Ecto neural progenitor cell (in vitro differentiated cells): ENCODE measurements around the gene INPP5F.
"Not testable (repeated sequence)": the region's sequence is repeated elsewhere in the genome, so short reads cannot be mapped to it uniquely, and the experiment has no call there.

Experiments
- DNase-seq: peaks from one replicate; pipeline ENCODE4 v3.0.0-alpha.2; 2018; ENCODE audit warnings: low spot score

Gene INPP5F

GRCh38 chr10:119707331-119707730, 18.5 kb upstream of the INPP5F start:
- DNase-seq = not testable (repeated sequence)

- not testable (repeated sequence) for DNase-seq
Observed at GRCh38 chr10:119710935-119711334, 14.9 kb upstream of the INPP5F start.

DNA sequence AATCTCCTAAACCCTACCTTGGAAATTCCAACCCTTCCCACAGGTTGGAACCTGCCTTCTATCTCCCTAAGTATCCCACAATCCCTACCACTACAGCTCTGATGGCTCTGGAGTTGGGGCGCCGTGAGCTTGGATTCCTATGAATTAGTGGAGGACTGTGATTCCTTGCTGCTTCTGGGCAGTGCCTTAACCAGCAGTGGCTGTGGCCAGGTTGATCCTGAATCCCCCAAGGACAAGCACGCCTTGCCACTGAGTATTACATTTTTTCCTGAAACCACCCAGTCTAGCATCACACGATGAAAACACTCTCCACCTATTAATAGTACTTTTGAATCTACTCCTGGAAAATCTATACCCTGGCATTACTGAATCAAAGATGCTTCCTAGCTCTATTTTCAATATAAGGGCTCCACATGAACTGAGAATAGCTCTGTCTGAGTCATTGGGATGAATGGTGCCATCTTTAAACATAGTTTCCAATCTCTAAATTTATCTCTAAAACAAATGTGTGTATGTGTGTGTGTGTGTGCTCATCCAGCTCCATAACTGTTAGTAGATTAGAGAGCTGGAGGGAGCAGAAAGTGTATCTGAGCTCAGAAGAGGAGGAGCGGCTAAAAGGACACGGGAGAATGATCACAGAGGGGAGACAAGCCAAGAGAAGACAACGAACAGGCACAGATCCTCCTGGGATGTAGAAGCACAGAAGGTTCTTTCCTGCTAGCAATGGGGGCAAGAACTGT, 11.9 kb upstream of the INPP5F start:
- DNase-seq = no peak

- no peak for DNase-seq
Observed at GRCh38 chr10:119714484-119714816, 11.4 kb upstream of the INPP5F start.

GRCh38 chr10:119715628-119716505, 10.0 kb upstream of the INPP5F start:
- no peak for DNase-seq

DNA sequence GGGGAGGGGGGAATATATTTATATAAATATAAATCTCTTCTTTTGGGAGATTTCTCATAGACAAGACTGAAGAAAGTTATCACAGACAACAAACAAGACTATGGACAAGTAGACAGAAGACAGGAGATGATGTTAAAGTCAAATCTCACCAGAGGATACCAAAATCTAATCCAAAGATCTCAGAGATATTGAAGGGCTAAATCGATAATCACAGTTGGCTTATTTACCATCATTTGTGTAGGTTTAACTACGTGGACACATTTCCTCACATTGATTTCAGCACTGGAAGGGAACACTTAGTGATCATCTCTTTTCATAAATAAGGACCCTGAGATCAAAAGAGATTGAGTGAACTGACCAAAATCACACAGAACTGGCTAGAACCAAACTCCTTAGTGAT, 2.7 kb upstream of the INPP5F start:
- no peak for DNase-seq

- no peak for DNase-seq
Observed at GRCh38 chr10:119723624-119724023, 2.2 kb upstream of the INPP5F start.

DNA sequence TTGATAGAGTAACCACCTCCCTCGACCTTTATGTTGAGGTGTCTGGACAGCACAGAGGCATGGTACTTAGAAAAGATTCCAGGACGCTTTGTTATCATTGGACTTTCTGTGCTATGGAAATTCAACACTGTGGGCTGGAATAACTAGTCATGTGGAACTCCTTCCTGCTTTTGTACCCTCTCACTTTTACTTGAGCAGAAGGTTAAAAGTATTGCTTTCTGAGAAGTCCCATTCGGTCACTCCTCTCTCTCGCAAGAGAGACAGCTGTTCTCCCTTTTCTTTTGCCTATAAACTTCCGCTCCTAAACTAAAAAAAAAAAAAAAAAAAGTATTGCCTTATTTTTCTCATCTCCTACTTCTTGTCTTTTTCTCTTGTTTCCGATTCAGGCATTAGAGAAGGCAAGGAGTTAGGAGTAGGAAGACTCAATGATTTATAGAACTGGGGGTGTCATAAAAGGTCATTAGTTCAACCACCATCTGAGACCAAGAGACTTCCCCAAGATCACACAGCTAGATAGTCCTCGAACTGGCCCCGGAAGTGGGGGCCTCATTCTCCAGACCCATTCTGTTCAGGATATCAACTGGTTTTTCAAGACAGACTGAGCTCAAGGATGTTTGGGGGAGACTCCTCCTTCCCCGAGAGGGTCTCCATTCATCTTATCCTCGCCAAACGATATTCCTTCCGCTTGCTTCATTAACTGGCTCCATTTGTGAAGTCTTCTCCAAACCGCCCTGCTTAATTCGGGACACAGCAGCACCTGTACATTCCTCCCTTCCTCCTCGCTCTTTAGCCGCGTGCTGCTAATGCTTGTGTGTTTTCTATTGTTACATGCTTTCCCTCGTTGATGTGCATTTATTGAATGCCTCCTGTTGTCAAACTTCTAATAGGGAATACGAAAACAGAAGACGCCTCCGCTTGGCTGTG, 995 bp upstream of the INPP5F start:
- no peak for DNase-seq

DNA sequence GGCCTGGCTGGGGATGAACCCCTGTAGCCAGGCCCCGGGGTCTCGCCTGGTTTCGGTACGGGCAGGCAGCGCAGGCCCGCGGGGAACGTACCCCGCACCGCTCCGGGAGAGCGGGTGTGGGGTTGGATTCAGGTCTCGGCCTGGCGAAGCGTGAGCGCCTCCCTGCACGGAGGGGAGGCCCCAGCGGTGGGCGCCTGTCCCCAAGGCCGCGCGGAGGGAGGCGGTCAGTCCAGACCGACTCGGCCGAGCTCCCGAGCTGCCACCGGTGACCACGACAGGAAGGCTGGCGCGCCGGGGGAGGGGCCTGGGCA, 378 bp upstream of the INPP5F start:
- DNase-seq = no peak

- no peak for DNase-seq
Observed at GRCh38 chr10:119726676-119727261, 919 bp downstream of the INPP5F start.

- DNase-seq = no peak
Observed at GRCh38 chr10:119728172-119728800, 2.4 kb downstream of the INPP5F start.

- no peak for DNase-seq
Observed at GRCh38 chr10:119734396-119735332, 8.8 kb downstream of the INPP5F start.

- DNase-seq = no peak
Observed at GRCh38 chr10:119735451-119735850, 9.6 kb downstream of the INPP5F start.

DNA sequence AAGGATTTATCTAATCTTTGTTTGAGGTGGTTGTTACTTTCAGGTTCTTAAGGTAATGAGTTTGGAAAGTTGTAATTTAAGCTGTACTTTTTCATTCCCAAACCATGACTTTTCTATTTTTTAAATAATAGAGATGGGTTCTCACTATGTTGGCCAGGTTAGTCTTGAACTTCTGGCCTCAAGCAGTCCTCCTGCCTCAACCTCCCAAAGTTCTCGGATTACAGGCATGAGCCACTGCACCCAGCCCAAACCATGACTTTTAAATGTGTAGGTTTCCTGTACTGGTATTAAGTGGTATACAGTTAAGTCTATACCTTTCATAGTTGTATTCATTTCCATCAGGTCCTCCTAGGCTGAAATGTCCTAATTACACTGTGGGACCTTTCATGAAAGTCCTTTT, 10.4 kb downstream of the INPP5F start:
- no peak for DNase-seq

DNA sequence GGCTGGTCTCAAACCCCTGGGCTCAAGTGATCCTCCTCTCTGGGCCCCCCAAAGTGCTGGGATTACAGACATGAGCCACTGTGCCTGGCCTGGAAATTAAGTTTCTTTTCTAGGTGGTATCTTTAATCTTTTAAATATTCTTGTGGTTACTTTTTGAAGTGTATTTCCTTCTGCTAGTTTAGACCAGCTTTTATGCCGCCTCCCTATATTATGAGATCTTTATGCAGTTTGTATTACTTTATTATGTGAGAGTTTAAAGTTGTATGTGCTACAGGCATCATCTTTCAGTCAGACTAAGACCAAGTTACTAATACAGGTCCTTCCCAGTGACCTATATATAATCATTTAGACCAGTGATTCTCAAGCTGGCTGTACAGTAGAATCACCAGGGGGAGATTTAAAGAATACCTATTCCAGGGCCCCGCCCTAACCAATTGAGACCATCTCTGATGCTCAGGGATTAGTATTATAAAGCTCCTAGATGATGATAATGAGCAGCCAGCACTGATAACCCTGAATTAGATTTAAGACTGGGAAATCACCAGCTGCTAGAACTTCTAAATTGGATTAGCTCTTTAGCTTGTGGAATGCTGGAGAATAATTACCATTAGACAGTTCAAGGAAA, 11.3 kb downstream of the INPP5F start:
- no peak for DNase-seq

DNA sequence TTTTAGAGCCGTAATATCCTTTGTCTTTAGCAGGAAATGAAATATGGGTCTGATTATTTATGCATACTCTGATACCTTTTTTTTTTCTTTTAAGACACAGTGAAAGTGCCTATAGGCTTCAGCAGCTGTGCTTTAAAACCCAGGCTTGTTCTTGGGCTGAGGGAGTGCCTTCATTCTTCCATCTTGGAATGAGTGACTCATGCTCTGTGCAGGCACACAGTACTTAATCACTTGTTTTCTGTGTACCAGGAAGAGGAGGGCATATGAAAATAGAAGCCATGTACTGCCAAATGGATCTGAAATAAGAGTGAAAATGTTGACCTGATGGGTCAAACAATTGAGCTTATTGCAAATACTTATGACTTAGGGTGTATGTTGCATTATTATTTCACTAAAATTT, 12.0 kb downstream of the INPP5F start:
- DNase-seq = no peak

GRCh38 chr10:119738962-119739361, 13.1 kb downstream of the INPP5F start:
- DNase-seq = no peak

- no peak for DNase-seq
Observed at GRCh38 chr10:119740096-119740495, 14.2 kb downstream of the INPP5F start.

- DNase-seq = no peak
Observed at GRCh38 chr10:119742947-119743648, 17.2 kb downstream of the INPP5F start.
